Measurements from ENCODE around the gene RNF213.

Gene RNF213

GRCh38 chr17:80260791-80261158, at the start of gene RNF213:
TSS of gene RNF213 (plus strand) at chr17:80260852. CDS start at chr17:80263682, 2,830 bp downstream.
- peak; percentile 88 for DNase-seq (ENCODE audit: low spot score)

GRCh38 chr17:80212109-80212508, 48.5 kb upstream of the RNF213 start:
- no peak for DNase-seq (ENCODE audit: low spot score)

GRCh38 chr17:80212511-80212910, 48.1 kb upstream of the RNF213 start:
- DNase-seq (ENCODE audit: low spot score), result no peak

DNA sequence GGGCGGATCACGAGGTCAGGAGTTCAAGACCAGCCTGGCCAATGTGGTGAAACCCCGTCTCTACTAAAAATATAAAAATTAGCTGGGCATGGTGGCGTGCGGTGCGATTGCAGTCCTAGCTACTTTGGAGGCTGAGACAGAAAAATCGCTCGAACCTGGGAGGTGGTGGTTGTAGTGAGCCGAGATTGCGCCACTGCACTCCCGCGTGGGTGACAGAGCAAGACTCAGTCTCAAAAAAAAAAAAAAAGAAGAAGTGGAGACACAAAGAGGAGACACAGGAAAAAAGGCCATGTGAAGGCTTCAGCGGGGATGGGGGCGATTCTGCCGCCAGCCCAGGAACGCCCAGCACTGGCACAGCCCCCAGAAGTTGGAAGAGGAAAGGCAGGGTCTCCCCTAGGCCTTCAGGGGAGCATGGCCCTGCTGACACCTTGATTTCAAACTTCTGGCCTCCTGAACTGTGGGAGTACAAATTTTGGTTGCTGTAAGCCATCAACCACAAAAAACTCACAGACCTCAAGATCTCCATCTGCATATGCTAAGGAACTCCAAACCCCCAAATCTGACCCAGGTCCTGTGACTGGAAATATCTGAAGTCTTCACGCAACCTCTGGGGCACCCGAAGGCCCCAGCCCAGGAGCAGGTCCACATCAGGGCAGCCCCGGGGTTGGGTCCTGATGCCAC, 47.5 kb upstream of the RNF213 start:
- no peak for DNase-seq (ENCODE audit: low spot score)

- no peak for DNase-seq (ENCODE audit: low spot score)
These were observed 47.0 kb upstream of the RNF213 start for GRCh38 chr17:80213643-80213975.

- DNase-seq (ENCODE audit: low spot score), result no peak
These were observed 46.4 kb upstream of the RNF213 start for GRCh38 chr17:80214012-80214877.

- DNase-seq (ENCODE audit: low spot score), result no peak
These were observed 45.8 kb upstream of the RNF213 start for GRCh38 chr17:80214878-80215210.

DNA sequence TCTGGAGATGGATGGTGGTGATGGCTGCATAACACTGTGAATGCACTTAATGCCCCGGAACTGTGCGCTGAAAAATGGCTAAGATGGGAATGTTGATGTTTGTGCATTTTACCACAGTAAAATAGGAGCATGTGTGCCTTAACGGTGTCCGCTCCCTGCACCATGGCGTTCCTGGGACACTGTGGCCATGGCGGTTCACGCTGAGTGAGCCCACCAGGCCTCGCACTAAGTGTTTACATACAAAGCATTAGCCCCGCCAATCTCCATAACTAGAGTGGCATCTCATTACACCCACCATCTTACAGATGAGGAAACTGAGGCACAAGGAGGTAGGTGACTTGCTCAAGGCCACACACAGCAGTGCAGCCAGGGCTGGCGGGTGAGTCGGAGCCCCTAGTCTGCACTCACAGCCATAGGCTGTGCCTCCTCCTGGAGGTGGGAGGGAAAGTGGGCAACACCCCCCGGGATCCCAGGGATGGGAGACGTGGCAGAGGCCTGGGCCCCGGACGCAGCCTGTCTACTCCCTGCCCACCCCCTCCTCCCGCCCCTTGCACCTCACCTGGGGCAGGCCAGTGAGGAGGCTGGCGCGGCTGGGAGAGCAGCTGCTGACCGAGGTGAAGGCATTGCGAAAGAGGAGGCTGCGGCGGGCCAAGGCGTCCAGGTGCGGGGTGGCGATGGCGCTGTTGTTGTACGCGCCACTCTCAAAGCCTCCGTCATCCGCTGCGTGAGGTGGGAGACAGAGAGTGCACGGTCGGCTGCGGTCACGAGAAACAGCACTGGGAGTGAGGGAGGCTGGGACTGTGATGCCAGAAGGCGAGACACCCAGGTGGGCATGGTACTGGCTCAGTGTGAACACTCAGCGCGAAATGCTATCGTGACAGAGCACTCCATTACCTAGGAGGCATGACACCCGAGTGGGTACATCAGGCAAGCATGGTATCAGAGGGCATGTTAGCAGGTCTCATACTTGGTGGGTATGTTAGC, 43.9 kb upstream of the RNF213 start:
- no peak for DNase-seq (ENCODE audit: low spot score)

DNA sequence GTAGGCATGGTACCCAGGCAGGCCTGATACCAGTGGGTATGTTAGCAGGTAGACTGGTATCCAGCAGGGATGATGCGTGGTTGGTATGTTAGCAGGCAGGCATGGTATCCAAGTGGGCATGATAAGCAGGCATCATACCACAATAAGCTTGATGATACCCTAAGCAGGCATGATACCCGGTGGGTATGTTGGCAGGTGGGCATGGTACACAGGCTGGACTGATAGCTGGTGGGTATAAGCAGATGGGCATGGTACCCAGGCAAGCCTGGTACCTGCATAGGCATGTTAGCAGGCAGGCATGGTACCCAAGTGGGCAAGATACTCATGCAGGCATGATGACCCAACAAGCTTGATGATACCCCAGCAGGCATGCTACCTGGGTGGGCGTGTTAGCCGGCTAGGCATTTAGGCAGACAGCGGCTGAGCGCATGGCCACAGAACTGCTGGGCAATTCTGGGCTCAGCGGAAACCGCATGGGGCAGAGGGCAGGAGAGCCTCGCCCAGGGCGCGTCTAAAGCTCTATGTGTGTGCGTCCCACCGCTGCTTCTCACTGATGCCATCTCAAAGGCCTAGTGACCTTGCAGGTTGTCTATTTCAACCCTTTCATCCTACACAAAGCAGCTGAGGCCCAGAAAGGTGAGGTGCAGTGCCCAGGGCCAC, 42.8 kb upstream of the RNF213 start:
- DNase-seq (ENCODE audit: low spot score), result no peak

DNA sequence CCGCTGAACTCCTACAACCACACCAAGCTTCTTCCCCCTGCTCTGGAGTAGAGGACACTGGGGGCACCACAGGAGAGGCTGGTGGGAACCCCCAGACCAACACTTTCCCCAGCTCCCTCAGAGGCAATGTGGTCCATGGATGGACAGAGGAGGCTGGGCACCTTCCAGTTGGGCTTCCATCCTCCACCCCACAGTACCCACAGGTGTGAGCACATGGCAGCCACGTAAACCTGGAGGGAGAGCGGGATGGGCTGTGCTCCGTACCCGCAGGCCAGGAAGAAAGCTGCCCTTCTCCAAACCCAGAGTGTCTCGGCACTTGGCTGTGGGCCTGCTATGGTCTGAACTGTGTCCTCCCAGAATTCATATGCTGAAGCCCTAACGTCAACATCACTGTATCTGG, 42.3 kb upstream of the RNF213 start:
- DNase-seq (ENCODE audit: low spot score), result no peak

DNA sequence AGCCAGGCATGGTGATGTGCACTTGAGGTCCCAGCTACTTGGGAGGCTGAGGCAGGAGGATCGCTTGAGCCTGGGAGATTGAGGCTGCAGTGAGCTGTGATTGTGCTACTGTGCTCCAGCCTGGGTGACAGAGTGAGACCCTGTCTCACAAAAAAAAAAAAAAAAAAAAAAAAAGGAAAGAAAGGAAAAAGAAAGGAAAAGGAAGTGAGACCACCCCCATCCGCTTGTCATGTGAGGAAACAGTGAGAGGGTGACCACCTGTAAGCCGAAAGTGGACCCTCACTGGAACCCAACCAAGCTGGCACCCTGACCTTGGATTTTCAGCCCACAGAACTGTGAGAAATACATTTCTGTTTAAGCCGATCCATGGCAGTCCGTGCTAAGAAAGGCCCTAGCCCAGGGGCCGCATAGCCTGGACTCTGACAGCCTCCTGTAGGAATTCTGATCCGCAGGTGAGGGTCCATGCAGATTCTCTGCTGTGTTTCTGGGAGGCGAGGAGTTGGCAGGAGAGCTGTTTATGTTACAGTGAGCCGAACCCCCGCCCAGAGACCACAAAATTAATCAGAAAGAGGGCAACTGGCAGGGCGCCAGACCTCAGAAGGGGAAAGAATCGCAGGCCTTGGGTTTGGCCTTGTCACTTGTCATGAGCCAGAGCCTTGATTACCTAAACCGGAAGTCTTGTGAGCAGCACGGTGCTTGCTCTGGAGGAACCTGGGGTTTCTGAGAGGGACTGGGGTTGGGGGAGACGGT, 41.5 kb upstream of the RNF213 start:
- peak; percentile 61 for DNase-seq (ENCODE audit: low spot score)

- DNase-seq (ENCODE audit: low spot score), result peak; percentile 11
These were observed 40.9 kb upstream of the RNF213 start for GRCh38 chr17:80219763-80220053.

DNA sequence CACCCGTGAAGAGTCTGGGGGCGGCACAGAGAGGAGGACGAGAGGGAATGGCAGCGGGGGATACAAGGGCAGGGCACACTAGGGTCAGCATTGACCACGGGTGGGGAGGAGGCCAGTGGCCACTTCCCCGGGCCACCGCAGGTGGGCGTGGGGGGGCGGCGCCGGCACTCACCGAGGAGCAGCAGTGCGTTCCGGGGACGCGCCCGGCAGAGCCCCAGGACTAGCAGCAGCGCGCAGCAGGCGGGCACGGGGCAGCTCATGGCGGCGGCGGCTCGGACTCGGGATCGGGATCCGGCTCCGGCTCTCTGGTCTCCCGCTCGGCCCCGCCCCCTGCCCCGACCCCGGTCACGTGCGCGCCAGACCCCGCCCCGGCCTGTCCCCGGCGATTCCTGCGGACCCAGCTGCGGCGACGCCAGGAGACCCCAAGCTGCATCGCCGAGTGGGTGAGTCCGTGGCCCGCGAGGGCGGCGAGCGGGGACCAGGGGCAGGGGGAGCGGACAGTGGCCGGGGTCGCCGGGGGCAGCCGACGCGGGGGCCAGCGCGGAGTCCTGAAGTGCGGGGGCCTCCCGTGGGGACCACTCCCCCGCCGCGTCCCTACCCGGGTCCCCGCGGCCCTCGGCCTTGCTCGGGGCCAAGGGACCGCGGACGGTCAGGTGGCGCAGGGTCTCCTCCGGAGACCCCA, 40.5 kb upstream of the RNF213 start, which contains the start of the genes SGSH and SLC26A11:
TSS of gene SGSH (minus strand) at position 280 of the 682 bp plus-strand sequence. CDS start at position 260, 20 bp downstream.
TSS of gene SLC26A11 (plus strand) at position 374 of the 682 bp plus-strand sequence. CDS start 1,134 bp downstream, outside the sequence.
- DNase-seq (ENCODE audit: low spot score), result peak; percentile 85

- DNase-seq (ENCODE audit: low spot score), result peak; percentile 12
These were observed 39.9 kb upstream of the RNF213 start for GRCh38 chr17:80220736-80221215.

DNA sequence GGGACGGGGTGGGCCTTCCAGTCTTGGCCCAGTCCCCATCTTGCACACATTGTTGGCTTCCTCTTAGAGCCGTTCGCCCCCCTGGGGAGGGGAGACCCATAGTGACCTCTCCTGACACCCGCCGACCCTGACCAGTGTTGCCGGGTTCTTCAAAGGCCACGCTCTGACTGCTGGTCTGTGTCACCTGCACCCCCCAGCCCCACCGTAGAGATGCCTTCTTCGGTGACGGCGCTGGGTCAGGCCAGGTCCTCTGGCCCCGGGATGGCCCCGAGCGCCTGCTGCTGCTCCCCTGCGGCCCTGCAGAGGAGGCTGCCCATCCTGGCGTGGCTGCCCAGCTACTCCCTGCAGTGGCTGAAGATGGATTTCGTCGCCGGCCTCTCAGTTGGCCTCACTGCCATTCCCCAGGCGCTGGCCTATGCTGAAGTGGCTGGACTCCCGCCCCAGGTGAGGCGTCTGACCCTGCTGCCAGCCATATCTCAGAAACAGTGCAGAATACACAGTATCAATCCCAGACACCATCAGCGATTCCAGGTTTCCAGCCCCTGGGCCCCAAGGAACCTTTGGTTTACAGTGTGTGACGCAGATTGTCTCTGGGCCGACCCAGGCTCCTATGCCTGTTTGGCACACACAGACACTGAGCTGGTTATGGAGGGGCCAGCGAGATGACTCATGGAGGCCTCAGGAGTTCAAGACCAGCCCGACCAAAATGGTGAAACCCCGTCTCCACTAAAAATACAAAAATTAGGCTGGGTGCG, 39.1 kb upstream of the RNF213 start:
- DNase-seq (ENCODE audit: low spot score), result no peak

DNA sequence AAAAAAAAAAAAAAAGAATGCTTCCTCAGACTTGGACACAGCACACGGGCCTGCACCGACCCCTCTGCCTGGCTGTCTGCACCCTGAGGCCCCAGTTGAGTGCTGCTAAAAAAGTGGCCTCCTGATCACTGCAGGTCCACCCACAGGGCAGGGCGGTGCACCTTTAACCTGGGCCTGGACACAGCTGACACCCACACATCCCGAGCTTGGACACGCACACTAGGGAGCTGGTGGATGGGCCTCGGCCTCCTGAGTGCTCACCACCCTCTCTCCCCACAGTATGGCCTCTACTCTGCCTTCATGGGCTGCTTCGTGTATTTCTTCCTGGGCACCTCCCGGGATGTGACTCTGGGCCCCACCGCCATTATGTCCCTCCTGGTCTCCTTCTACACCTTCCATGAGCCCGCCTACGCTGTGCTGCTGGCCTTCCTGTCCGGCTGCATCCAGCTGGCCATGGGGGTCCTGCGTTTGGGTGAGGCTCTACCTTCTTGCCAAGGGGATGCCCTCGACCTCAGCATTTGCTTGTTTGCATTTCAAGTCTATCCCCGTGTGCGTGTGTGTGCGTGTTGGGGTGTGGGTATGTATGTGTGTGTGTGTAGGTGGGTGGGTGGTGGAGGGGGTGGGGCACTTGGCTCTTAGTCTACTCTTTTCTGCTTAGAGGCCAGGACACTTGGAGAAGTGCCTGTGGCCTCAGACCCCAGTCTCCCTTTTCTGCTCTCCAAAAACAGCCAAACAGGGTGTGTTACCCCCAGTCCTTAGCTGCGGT, 38.1 kb upstream of the RNF213 start:
- no peak for DNase-seq (ENCODE audit: low spot score)

GRCh38 chr17:80223142-80223815, 37.4 kb upstream of the RNF213 start:
- DNase-seq (ENCODE audit: low spot score), result no peak

- no peak for DNase-seq (ENCODE audit: low spot score)
These were observed 36.7 kb upstream of the RNF213 start for GRCh38 chr17:80223838-80224497.
